ENCODE measurements around the gene GCNT1.

The GCNT1 gene

DNA sequence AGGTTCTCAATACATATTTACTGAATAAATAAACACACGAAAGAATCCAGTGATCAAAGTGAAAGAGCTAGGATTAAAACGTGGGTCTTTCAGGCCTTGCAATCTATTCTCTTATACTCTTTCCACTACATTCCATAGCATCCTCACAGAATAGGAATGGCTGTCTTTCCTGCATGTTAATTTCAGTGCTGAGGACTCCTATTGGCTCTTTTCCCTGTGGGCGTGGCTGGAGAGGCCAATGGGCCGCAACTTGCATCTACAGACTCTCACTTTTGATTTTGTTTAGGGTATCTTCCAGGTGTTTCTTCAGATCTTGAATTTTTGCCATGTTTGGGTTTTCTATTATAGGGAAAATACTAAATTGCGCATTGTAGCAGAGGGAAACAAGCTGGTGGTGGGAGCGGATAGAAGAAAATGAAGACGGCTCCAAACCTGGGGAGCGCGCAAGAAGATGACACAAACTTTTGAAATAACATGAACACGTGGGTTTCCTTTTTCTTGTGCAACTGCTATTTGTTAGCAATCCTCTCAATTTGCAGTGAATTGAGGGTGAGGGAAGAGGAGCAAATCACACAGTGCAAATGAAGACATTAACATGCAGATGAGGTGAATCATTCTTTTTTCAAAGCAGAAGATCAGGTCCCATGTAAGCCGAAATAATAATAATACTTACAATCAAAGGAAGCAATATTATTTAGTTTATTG is 93.9 kb downstream of the GCNT1 start:
- no peaks in the 10 kb centered on the region for H3K9me3 ChIP-seq (ENCODE audit: control insufficient read depth, low read length)
- no peak for DNase-seq
- no peak overlapping the region for H3K27ac ChIP-seq (ENCODE audit: insufficient read depth, low read length, poor library complexity, severe bottlenecking)
- no peak overlapping the region for H3K4me3 ChIP-seq (ENCODE audit: insufficient read depth, low read depth, low read length, poor library complexity, severe bottlenecking)
- H3K4me1 ChIP-seq (ENCODE audit: control insufficient read depth, insufficient read depth, low read length, poor library complexity, severe bottlenecking) = no peaks in the 10 kb centered on the region
- H3K27me3 ChIP-seq (replicated peaks; ENCODE audit: control insufficient read depth, insufficient read depth, low read length, poor library complexity, severe bottlenecking) = no peaks in the 10 kb centered on the region
- H3K36me3 ChIP-seq (ENCODE audit: control insufficient read depth, insufficient read depth, low read length) = no peaks in the 10 kb centered on the region

DNA sequence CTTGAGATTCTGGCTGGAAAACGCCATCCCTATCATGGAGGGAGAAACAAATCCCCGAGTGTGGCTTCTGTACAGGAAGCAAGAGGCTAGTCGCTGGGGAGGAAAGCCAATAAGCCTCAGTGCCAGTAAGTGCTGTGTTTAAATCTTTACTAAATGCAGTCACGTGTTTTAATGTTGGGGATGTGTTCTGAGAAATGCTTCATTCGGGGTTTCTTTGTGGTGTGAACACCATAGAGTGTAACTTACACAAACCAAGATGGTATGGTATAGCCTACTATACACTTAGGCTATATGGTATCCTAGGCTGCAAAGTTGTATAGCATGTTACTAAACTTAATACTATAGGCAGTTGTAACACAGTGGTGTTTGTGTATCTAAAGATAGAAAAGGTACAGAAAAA is 94.7 kb downstream of the GCNT1 start:
- no peak for DNase-seq
- H3K4me1 ChIP-seq (ENCODE audit: control insufficient read depth, insufficient read depth, low read length, poor library complexity, severe bottlenecking) = no peaks in the 10 kb centered on the region
- H3K27ac ChIP-seq (ENCODE audit: insufficient read depth, low read length, poor library complexity, severe bottlenecking) = no peak overlapping the region
- no peaks in the 10 kb centered on the region for H3K9me3 ChIP-seq (ENCODE audit: control insufficient read depth, low read length)
- no peak overlapping the region for H3K4me3 ChIP-seq (ENCODE audit: insufficient read depth, low read depth, low read length, poor library complexity, severe bottlenecking)
- H3K36me3 ChIP-seq (ENCODE audit: control insufficient read depth, insufficient read depth, low read length) = no peaks in the 10 kb centered on the region
- H3K27me3 ChIP-seq (replicated peaks; ENCODE audit: control insufficient read depth, insufficient read depth, low read length, poor library complexity, severe bottlenecking) = no peaks in the 10 kb centered on the region
